ENCODE results near the gene NDUFAF8.

Gene NDUFAF8, protein sequence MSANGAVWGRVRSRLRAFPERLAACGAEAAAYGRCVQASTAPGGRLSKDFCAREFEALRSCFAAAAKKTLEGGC

DNA sequence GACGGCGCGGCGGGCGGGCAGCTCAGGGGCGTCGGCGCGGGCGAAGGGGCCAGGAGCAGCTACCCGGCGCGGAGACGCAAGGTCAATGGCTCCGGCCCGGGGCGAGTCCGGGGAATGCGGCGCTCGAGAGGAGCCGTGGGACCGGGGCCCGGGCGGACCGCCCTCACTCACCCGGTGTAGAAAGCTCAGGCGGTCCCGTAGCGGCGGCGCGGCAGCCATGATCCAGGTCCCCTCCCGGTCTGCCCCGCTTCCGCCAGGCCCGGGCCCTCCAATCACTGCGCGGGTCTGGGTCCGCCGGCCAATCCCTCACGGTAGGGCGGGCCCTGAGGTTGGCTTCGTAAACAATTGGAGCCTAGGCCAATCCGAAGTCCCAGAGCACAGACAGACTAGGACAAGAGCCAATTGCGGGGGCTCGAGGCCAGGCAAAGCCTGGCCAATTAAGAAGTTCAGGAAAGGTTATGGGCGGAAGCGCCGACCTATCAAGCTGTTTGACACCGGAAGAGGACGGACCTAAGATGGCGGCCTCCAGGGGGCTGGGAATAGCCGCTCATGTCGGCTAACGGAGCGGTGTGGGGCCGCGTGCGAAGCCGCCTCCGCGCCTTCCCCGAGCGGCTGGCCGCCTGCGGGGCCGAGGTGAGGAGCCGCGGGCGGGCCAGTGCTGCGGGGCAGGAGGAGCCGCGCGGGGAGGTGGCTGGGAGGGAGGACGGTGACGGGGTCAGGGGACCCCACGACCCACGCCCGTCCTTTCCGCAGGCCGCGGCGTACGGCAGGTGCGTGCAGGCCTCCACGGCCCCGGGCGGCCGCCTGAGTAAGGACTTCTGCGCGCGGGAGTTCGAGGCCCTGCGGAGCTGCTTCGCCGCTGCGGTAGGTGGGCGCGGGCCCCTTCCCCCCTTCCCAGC lies at the start of gene NDUFAF8, which contains the start of gene TEPSIN:
TSS of gene NDUFAF8 (plus strand) at position 504 of the 899 bp plus-strand sequence. CDS start at position 550, 46 bp downstream.
TSS of gene TEPSIN (minus strand) at position 241 of the 899 bp plus-strand sequence. CDS start at position 219, 22 bp downstream.
- DNase-seq (ENCODE audit: low spot score), result peak; percentile 98

DNA sequence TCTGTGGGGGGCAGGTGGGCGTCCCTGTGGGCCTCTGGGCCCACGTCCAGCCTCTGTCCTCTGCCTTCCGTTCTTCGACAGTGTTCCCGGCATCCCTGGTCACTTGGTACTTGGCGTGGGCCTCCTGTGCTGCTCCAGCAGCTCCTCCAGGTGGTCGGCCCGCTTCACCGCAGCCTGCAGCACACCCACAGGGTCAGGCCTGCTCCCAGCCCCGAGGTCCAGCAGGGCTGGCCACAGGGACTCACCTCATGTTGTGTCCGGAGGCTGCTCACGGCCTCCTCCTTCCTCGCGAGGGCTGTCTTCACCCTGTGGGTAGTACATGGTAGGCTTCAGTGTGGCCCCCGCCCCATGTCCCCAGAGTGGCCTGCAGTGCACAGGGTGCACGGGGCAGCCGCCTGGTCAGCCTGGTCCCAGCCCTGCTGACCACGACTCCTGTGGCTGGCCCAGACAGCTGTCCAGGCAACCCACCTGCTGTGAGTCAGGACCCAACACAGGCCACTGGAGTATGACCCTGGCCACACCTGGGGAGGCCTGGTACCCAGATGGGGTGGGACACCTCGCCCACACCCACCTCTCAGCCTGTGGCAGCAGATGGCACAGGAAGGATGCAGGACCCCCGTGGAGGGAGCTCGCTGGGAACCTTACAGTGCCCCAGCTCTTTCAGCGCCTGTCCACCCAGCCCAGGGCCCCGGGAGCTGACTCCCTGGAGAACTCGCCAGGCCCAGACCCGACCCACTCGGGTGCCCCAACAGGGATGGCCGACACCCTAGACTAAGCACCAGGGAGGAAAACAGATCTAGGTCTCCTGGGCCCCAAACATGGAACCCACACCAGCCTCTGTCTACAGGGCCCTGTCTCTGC lies 49.2 kb upstream of the NDUFAF8 start:
- DNase-seq (ENCODE audit: low spot score), result no peak

DNA sequence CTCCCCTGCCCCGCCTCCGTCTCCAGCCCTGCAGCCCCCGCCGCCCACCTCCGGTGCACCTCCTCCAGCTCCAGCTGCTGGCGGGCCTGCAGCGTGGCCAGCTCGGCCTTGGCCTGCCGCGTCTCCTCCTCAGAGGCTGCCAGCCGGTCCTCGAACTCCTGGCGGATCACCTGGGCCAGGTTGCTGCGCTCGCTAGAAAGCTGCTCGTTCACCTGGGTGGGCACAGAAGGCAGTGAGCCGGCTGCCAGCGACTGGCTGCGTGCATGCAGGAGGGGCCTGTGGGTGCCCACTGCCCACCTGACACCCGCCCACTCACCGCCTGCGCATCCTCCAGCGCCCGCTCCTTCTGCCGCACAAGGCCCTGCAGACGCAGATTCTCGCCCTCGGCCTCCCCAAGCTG lies 48.5 kb upstream of the NDUFAF8 start:
- no peak for DNase-seq (ENCODE audit: low spot score)

DNA sequence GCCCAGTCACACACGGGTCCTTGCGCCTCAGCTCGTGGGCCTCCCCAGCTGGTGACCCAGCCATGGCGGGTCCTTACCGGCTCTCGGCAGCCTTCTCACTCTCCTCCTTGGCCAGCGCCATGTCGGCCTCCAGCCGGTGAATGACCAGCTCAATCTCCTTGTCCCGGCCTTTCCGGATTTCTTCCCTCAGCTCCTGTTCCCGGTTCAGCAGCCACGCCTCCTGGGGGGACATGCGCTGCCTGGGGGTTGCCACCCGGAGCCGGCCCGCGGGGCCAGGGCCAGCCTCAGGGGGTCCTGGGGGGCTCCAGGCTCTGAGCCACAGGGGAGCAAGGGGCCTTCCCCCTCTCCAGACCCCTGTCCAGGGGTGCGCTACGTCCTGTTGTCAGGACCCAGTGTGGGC lies 48.0 kb upstream of the NDUFAF8 start:
- no peak for DNase-seq (ENCODE audit: low spot score)

DNA sequence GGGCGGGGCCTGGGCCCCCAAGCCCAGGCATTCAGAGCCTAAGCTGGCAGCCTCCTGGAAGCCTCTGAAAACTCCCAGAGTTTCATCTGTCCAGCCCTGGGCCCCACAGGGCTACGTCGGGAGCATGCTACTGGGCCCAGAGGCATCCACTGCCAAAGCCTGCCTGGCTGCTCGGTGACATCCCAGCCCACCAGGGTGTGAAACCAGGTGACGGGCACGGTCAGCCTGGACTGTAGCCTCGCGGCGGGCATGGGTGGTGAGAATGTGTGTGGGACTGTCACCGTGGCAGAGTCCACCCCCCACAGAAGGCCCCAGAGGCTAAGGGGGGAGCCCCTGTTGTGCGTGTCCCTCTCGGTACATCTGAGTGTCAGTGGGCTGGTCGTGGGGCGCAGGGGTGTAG lies 47.5 kb upstream of the NDUFAF8 start:
- no peak for DNase-seq (ENCODE audit: low spot score)

DNA sequence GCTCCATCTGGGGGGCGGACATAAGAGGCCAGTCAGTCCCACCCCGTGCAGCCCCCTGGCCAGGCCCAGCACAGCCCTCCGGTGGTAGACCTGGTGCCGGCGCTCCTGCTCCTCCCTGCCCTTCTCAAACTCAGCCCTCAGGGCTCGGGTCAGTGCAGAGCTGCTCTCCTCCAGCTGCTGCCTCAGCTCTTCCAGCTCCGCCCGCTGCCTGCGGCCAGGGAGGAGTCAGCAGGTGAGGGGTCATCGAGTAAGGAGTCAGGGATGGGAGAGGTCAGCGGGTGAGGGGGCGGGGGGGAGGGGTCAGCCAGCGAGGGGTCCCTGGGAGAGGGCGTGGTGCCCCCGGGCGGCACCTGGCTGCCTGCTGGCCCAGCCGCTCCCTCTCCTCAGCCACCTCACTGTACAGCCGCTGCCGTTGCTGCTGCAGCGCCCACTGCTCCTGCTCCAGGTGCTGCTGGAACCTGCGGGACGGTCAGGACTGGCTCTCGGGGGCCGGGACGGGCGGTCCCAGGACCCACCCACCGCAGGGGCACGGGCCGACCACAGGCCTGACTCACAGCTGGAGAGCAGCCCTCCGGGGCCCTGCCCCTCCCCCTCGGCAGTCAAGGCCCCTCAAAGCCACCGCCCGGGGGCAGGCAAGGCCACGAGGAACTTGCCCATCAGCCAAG lies 46.6 kb upstream of the NDUFAF8 start:
- DNase-seq (ENCODE audit: low spot score), result no peak

DNA sequence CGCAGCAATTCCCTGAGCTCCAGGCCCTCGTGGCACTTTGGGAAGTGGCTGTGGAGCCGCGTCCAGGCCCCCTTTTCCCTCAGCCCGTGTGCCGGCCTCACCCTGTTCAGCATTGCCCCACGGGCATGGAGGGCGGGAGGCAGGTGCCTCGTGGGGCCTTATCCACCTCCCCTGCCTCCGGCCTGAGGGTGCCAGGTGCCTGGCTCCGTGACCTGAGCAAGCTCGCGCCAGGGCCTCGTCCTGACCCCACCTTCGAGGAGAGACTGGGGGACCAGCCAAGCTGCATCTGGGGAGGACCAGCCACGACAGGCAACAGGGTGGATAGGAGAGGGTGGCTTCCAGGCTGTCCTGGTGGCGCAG lies 46.1 kb upstream of the NDUFAF8 start:
- no peak for DNase-seq (ENCODE audit: low spot score)

DNA sequence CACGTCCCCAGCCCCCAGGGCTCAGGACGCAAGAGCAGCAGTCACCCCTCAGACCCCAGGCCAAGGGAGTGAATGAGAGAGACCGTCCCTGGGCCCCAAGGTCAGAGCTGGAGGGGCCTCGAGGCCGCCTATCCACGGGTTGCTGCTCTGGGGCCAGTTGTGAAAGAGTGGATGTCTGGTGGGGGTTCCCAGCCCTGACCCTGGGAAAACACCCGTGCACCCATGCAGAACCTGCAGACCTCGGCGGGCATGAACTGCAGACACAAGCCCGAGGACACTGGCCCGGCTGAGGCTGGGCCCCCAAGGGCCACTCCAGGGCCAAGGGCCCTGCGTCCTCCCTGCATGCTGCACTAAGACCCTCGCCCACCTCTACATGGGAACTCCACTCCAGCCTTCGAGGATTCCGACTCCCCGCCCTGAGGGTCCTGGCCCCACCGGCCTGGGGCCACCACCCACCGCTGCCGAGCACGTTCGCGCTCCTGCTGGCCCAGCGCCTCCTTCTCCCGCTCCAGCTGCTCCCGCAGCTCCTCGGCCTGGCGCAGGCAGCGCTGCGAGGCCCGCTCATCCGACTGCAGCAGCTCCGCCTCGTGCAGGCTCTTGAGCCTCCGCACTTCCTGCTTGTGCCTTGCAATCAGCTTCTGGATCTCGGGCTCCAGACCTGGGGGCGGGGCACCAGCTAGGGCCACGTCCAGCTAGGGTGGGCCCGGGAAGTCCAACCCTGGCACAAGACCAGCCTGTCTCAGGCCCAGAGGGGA lies 45.5 kb upstream of the NDUFAF8 start:
- no peak for DNase-seq (ENCODE audit: low spot score)

DNA sequence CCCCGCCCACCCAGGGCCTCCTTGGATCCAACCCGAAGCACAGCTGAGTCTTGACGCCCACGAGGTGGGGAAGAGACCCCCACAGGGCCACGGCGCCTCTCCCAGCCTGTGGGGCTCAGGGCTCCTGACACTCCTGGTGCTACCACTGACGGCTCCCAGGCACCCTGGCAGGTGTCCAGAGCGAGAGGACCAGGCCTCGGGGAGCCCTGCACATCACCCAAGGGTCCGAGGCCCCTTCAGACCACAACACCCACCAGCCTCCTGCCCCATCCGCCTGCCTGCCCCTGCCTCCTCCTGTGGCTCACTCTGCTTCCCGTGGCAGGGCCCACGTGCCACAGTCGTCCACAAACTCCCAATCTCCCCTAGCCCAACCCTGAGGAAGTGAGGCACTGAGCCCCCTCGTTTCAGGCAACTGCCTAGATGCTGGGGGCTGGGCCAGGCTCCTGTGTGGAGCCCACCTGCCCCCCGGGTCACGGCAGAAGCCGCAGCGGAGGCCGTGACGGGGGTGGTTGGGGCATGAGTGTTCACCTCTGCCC lies 44.8 kb upstream of the NDUFAF8 start:
- no peak for DNase-seq (ENCODE audit: low spot score)

DNA sequence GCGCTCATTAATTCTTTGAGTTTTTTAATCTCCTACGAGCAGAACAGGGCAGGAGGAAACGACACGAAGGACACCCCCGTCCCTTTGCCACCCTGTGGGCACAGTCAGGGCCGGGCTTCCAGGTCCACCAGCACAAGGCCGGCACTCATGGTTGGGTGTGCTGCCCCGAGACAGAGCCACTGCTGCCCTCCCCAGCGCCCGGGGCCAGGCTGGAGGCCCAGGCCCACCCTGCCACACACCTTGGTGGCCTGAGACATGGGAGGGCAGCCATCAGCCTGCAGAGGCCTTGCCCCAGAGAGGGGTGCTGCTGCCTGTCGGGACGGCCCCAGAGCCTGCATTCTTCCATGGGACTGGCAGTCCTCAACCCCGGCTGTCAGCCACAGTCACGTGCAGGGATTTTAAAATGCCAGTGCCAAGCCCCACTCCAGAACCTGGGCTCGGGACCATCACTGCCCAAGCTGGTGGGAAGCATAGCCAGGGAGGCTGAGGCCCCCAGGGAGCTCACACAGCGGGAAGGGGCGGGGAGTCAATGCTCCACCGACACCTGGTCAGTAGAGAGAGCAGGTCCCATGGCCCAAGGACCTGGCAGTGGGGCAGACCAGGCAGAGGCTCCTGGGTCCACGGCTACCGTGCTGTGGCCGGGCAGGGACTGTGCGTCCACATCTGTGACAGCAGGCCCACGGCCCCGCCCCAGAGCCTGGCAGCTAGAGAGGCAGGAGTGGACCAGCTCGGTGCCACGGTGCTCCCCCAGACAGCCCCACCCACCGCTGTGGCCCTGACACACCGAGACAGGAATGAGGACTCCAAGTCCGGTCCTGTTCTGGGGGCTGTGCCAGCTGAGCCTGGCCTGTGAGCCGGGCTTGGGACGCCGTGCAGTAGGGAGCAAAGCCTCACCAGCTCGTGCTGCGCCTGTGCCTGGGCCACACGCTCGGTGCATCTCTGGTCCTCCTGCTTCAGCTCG lies 43.9 kb upstream of the NDUFAF8 start:
- no peak for DNase-seq (ENCODE audit: low spot score)

DNA sequence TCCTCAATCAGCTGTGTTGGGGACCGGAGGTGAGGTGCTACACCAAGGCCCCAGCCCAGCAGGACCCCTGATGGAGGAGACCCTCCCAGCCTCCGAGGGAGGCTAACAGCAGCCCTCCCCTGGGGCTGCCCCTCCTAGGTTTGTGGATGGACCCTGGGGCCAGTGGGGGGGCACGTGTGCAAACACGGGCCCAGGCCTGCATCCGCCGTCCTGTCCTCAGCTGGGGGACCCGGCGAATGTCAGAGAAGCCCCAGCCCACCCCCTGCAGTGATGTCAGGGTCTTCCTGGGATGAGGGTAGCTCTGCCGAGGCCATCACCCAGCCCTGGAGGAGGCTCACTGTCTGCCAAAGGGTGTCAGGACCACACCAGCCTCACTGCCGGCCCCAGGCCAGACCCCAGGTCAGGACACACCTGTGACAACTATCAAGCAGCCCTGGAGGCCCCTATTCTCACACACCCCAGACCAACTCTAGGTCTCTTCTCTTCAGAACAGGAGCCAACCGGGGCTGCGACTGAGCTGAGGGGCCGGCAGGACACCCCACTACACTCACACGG lies 43.1 kb upstream of the NDUFAF8 start:
- no peak for DNase-seq (ENCODE audit: low spot score)

DNA sequence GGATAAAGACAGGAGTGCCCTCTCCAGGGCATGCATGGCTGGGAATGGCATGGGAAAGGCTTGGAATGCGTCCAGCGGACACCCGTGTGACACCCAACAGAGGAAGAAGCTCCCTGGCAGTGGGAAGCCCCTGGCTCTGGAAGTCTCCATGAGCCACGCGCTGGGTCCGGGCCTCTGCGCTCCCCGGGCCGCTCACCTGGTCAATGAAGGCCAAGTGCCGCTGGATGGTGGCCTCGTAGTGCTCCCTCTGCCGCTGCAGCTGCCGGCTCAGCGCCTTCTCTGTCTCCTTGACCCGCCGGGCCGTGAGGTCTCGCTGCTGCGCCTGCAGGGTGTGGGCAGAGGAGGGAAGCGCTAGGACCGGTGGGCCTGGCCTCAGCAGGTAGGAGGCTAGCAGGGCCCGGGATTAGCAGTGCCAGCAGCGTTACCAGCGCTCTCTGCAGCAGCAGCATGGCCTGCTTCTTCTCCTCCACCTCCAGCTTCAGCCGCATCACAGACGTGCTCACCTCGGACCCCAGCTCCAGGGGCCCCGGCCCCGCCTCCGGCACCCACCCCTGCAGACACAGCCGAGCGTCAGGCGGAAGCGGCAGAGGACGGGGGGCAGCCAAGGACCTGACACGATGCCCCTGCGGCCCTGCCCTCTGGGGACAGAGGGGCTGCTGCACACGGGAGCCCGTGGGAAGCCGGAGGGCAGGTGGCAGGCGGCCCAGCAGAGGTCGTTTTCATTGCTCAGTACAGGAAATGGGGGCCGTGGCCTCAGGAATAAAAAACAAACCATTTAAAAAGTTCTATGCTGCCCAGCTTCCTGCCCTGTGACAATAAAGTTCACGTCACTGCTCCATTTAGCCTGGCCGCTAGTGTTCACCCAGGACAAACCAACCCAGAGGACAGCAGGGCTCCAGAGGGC lies 42.4 kb upstream of the NDUFAF8 start:
- DNase-seq (ENCODE audit: low spot score), result no peak

DNA sequence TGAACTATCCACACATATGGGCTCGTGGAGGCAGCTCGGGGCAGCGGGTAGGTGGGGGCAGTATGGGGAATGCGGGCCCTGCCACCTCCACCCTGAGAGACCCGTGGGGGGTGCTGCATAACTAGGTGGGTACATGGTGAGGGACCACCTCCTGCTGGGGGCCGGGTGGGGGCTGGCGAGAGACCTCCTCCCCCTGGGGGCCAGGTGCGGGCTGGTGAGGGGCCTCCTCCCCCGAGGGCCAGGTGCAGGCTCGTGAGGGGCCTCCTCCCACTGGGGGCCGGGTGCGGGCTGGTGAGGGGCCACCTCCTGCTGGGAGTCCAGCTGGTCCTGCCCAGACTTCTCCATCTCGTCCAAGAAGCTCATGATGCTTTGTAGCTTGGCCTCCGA lies 41.7 kb upstream of the NDUFAF8 start:
- no peak for DNase-seq (ENCODE audit: low spot score)

DNA sequence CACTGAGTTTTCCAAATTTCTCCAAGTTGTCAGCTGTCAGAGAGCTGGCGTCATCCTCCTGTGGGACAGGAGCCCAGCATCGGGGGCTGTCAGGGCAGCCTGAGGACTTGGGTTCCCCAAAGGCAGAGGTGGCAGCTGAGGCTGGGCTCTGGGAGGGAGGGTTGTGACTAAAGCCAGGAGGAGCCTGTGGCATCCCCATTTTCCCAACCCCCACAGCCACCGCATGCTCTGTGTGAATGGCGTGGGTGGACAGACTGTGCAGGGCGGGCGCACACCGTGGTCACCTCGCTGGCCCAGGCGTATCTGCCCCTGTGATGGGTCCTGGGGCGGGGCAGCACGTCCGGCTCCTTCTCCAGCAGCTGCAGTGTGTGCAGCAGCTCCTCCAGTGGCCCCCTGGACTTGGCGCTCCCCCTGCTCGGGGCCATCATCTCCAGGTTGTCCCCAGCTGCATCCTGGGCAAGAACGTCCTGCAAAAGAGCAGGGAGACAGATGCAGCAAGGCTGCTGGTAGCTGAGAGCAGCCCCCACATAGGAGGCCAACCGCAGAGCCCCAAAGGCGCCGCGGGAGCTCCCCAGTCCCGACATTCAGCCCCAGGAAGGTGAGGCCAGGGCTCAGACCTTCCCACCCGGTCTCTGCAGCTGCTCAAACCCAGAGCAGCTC lies 41.2 kb upstream of the NDUFAF8 start:
- DNase-seq (ENCODE audit: low spot score), result no peak

DNA sequence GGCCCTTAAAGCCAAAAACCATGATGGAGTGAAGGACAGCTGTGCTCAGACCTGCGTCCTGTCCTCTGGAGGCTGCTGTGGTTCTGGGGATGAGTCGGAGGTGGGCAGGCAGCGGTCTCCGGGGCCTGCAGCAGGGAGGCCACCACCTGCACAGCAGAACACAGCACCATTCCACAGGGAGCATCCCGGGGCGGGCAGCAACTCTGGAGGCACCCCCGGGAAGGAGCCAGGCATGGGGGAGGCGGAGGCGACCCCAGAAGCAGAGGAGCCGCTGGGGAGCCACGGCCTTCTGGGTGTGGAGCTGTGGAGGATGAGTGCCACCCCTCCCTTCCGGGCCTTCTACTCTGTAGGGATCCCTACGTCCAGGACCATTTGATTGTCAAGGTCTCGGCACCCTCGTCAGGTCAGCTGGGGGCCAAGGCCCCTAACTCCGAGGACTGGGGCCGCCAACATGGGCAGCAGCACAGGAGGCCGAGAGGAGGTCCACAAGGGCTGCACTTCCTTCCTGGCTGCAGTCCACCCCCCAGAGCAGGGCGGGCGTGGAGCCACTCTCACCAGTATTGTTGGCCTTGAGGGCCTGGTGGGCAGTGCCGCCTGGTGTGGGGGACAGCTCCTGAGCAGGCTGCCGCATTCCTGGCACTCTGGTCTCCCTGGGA lies 40.2 kb upstream of the NDUFAF8 start:
- DNase-seq (ENCODE audit: low spot score), result no peak

DNA sequence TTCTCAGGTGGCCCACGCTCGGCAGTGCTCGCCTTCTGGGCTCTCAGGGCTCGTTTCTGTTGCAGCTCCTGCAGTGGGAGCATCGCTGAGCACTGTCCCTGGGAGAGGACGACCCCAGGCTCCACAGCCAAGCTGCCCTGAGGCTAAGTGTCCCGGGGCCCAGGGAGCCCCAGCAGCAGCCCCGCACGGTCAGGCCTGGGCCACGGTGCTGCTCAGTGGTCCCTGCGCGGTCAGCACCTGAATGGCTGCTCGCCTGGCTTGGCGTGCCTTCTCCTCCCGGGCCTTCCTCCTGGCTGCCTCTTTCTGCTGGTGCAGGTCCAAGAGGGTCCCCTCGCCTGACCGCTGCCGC lies 39.7 kb upstream of the NDUFAF8 start:
- no peak for DNase-seq (ENCODE audit: low spot score)

DNA sequence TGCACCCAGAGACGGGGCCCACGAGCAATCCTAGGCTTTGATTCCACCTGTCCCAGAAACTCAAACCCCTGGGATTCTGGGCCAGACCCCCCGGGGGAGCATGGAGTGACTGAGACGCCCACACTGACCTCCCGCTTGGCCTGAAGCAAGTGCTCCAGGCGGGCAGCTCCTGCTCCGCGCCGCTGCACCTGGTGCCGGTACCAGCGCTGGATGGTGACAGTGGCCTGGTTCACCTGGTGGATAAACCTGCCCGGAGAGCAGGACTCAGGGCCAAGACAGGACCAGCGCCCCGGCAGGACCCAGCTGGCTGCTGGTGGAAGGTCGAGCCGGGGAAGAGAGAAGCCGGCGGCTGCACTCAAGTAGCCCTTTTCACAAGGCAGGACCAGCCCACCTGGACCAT lies 38.9 kb upstream of the NDUFAF8 start:
- DNase-seq (ENCODE audit: low spot score), result no peak
